Spleen (tissue), 7 donors: Measurements from ENCODE around the gene CNTNAP2.

Source experiments
- CTCF ChIP-seq, 11 experiments: fragments of 200-600 bp in 7 of 11; fragments of 450-650 bp in 4 of 11; sonication (generic) in 4 of 11; IDR thresholded peaks in 8 of 11; conservative IDR thresholded peaks in 3 of 11; 1 replicate in 7 of 11; 2 replicates in 4 of 11; pipeline versions ENCODE4 v1.4.0 to v1.8.0; 2016 to 2021; ENCODE audit warnings: antibody characterized with exemption in 11 of 11, inconsistent platforms in 4 of 11, mild to moderate bottlenecking in 1 of 11
- POLR2AphosphoS5 ChIP-seq, 3 donors: sonication (generic); formaldehyde crosslinking; IDR thresholded peaks; one replicate each; pipeline ENCODE4 v1.5.1; 2017; ENCODE audit warnings: antibody characterized with exemption in 3 of 3
- donor health status: DM: no; HTN: no; CAD: no; lungs with moderate emphysema.
- donor health status: DM: no; HTN: no; CAD: no.
- donor health status: DM: no; HTN: no; CAD: no.

GRCh38 chr7:146826329-146826728 lies 709.7 kb downstream of the CNTNAP2 start:
- TF ChIP-seq CTCF (IDR thresholded peaks at IDR 0.05 in 8 of 11, conservative IDR thresholded peaks at IDR 0.05 in 3 of 11) (no peak), POLR2AphosphoS5 (IDR thresholded peaks at IDR 0.05) (no peak)
